Occipital lobe (tissue), 2 donors: ENCODE data around the gene PEX5L. TPM values are rescaled to one million over a fixed set of nuclear protein-coding genes. Genes with fewer than 3 reads are reported as not detected.

Experiments
- DNase-seq: peaks from one replicate; lab custom pipeline; 2025; lab: John Stamatoyannopoulos, UW
- total RNA-seq: library from RNA; depleted of rRNA; stranded (reverse); fragments of >200 nt; gene quantifications from one replicate; pipeline ENCODE4 v1.2.3, GENCODE V29; 2014

PEX5L gene
- total RNA-seq, 1 donor from 2014 or later: 49.6 TPM

- no peak for DNase-seq
Observed at GRCh38 chr3:179956416-179956830, 80.3 kb downstream of the PEX5L start.

GRCh38 chr3:179955809-179956208, 80.9 kb downstream of the PEX5L start:
- DNase-seq: no peak

GRCh38 chr3:179955286-179955685, 81.5 kb downstream of the PEX5L start:
- no peak for DNase-seq

GRCh38 chr3:179953993-179954870, 82.5 kb downstream of the PEX5L start:
- DNase-seq: no peak

GRCh38 chr3:179950840-179951239, 85.9 kb downstream of the PEX5L start:
- DNase-seq: no peak

- no peak for DNase-seq
Observed at GRCh38 chr3:179949869-179950268, 86.9 kb downstream of the PEX5L start.

GRCh38 chr3:179949412-179949811, 87.3 kb downstream of the PEX5L start:
- no peak for DNase-seq

GRCh38 chr3:179948740-179949139, 88.0 kb downstream of the PEX5L start:
- no peak for DNase-seq

GRCh38 chr3:179945569-179945968, 91.2 kb downstream of the PEX5L start:
- DNase-seq: no peak

- peak; percentile 30 for DNase-seq
Observed at GRCh38 chr3:179943117-179943880, 93.4 kb downstream of the PEX5L start.

GRCh38 chr3:179942553-179943075, 94.1 kb downstream of the PEX5L start:
- DNase-seq: no peak

GRCh38 chr3:179935710-179936109, 101.0 kb downstream of the PEX5L start:
- DNase-seq: no peak

- no peak for DNase-seq
Observed at GRCh38 chr3:179933914-179934313, 102.8 kb downstream of the PEX5L start.

GRCh38 chr3:179933080-179933479, 103.7 kb downstream of the PEX5L start:
- no peak for DNase-seq

GRCh38 chr3:179932674-179933073, 104.1 kb downstream of the PEX5L start:
- DNase-seq: no peak

- peak; percentile 32 for DNase-seq
Observed at GRCh38 chr3:179929091-179929529, 107.6 kb downstream of the PEX5L start.

- DNase-seq: no peak
Observed at GRCh38 chr3:179927191-179927590, 109.5 kb downstream of the PEX5L start.

GRCh38 chr3:179921951-179922350, 114.8 kb downstream of the PEX5L start:
- DNase-seq: no peak

GRCh38 chr3:179921500-179921899, 115.2 kb downstream of the PEX5L start:
- peak; percentile 42 for DNase-seq

- DNase-seq: no peak
Observed at GRCh38 chr3:179907784-179908482, 128.8 kb downstream of the PEX5L start.

- no peak for DNase-seq
Observed at GRCh38 chr3:179902061-179902460, 134.7 kb downstream of the PEX5L start.

GRCh38 chr3:179898024-179898423, 138.7 kb downstream of the PEX5L start:
- no peak for DNase-seq
